BJ (cell line): ENCODE data around the gene CCT7. TPM values are rescaled to one million over a fixed set of nuclear protein-coding genes. Genes with fewer than 3 reads are reported as not detected.

Experiments
- CTCF ChIA-PET: fragments of 350-600 bp; formaldehyde crosslinking; extraction: SDS; loops from one replicate; lab custom pipeline; 2021; ENCODE audit warnings: antibody characterized with exemption, inconsistent platforms; lab: Yijun Ruan, JAX
- POLR2A ChIA-PET: fragments of 300-600 bp; sonication (Branson Sonifier 250); formaldehyde crosslinking; extraction: SDS; loops from one replicate; lab custom pipeline; 2021; ENCODE audit warnings: antibody characterized with exemption; lab: Charles Lee
- DNase-seq: peaks from one replicate; pipeline ENCODE4 v3.0.0-alpha.2; 2011; ENCODE audit warnings: low read depth
- H3K27me3 ChIP-seq: 2 replicates; pipeline ENCODE4 v1.6.0; 2011; ENCODE audit warnings: low read length; ENCODE audit not compliant: control insufficient read depth, insufficient read depth
- H3K36me3 ChIP-seq: 2 replicates; pipeline ENCODE4 v1.5.1; 2011; ENCODE audit warnings: low read length; ENCODE audit not compliant: control insufficient read depth, insufficient read depth
- H3K4me3 ChIP-seq: 2 replicates; pipeline ENCODE4 v1.5.1; 2011; ENCODE audit warnings: low read depth, mild to moderate bottlenecking, control low read depth, low read length
- CTCF ChIP-seq: IDR thresholded peaks from 2 replicates; pipeline ENCODE4 v1.5.1; 2011; ENCODE audit warnings: low read depth, mild to moderate bottlenecking, control low read depth, inconsistent platforms, low read length, moderate library complexity; ENCODE audit not compliant: insufficient read depth
- polyA plus RNA-seq: library from polyadenylated mRNA; depleted of rRNA; stranded (reverse); fragments of >200 nt; gene quantifications from 2 replicates; pipeline ENCODE4 v1.2.3, GENCODE V29; 2011

The CCT7 gene
- polyA plus RNA-seq, 1 experiment: 285 TPM

GRCh38 chr2:73202156-73203054 lies 31.7 kb upstream of the CCT7 start, which contains the start of gene NOTO:
Gene NOTO, plus strand, starts transcription at chr2:73202574. Its CDS starts 93 bp downstream, at chr2:73202667.
- no peak for DNase-seq
- Histone ChIP-seq H3K36me3 (no peaks in the 10 kb centered on the region), H3K4me3 (no peak within 1 kb of the TSS), H3K27me3 (peaks cover 31% of the 10 kb centered on the region)
- CTCF ChIA-PET: interaction anchor here (1.2 to 4.5 kb wide), 4 partner anchors 10 to 38 kb away, joined by 3 to 16 read pairs (median 3); no protein-coding TSS in a partner anchor
- POLR2A ChIA-PET: no interaction called here
- no peak for TF ChIP-seq CTCF

GRCh38 chr2:73203055-73203681 lies 30.9 kb upstream of the CCT7 start:
- no peak overlapping the region for H3K4me3 ChIP-seq
- no peak for DNase-seq
- POLR2A ChIA-PET: no interaction called here
- no peak for TF ChIP-seq CTCF
- H3K36me3 ChIP-seq: no peaks in the 10 kb centered on the region
- peaks cover 31% of the 10 kb centered on the region for H3K27me3 ChIP-seq
- CTCF ChIA-PET: interaction anchor here (1.4 to 4.5 kb wide), 2 partner anchors 9 to 26 kb away, joined by 3 to 16 read pairs; no protein-coding TSS in a partner anchor

GRCh38 chr2:73205611-73206010 lies 28.5 kb upstream of the CCT7 start:
- POLR2A ChIA-PET: no interaction called here
- peaks cover 29% of the 10 kb centered on the region for H3K27me3 ChIP-seq
- DNase-seq: peak; percentile 55
- no peak overlapping the region for H3K4me3 ChIP-seq
- no peak for TF ChIP-seq CTCF
- H3K36me3 ChIP-seq: no peaks in the 10 kb centered on the region
- CTCF ChIA-PET: interaction anchor here (0.6 to 1.5 kb wide), 7 partner anchors 17 to 1394 kb away, joined by 3 to 6 read pairs (median 3); no protein-coding TSS in a partner anchor

- no peaks in the 10 kb centered on the region for H3K36me3 ChIP-seq
- ChIA-PET POLR2A (no interaction called here), CTCF (interaction anchor here (1.9 kb wide), 1 partner anchor 31 kb away, joined by 8 read pairs; no protein-coding TSS in a partner anchor)
- no peak for DNase-seq
- no peak overlapping the region for H3K4me3 ChIP-seq
- H3K27me3 ChIP-seq: peaks cover 20% of the 10 kb centered on the region
- TF ChIP-seq CTCF: no peak
Observed at GRCh38 chr2:73208258-73208657, 25.9 kb upstream of the CCT7 start.

GRCh38 chr2:73210019-73210418 lies 24.1 kb upstream of the CCT7 start:
- ChIA-PET POLR2A (no interaction called here), CTCF (interaction anchor here (1.1 to 4.8 kb wide), 3 partner anchors 15 to 46 kb away, joined by 3 to 30 read pairs (median 3); no protein-coding TSS in a partner anchor)
- no peak overlapping the region for H3K4me3 ChIP-seq
- H3K36me3 ChIP-seq: no peaks in the 10 kb centered on the region
- H3K27me3 ChIP-seq: peaks cover 10% of the 10 kb centered on the region
- no peak for TF ChIP-seq CTCF
- DNase-seq: no peak
